IgD-negative memory B cell (primary cell): ENCODE data around the gene ZNF583. TPM values are rescaled to one million over a fixed set of nuclear protein-coding genes. Genes with fewer than 3 reads are reported as not detected.

Source experiments
- H3K27ac Mint-ChIP-seq, 3 donors: one replicate each; pipeline ENCODE4 v1.8.0; 2020 to 2022; ENCODE audit warnings: mild to moderate bottlenecking in 3 of 3, mixed read lengths in 3 of 3, moderate library complexity in 1 of 3
- H3K27me3 Mint-ChIP-seq: one replicate; pipeline ENCODE4 v1.8.0; 2021; ENCODE audit warnings: mixed read lengths
- H3K36me3 Mint-ChIP-seq: one replicate; pipeline ENCODE4 v1.8.0; 2020; ENCODE audit warnings: mild to moderate bottlenecking, mixed read lengths
- H3K4me1 Mint-ChIP-seq, 3 donors: one replicate each; pipeline ENCODE4 v1.8.0; 2020 to 2022; ENCODE audit warnings: mixed read lengths in 3 of 3, mild to moderate bottlenecking in 1 of 3
- H3K4me3 Mint-ChIP-seq, 4 donors: one replicate each; pipeline ENCODE4 v1.8.0; 2020 to 2022; ENCODE audit warnings: mild to moderate bottlenecking in 4 of 4, mixed read lengths in 4 of 4, moderate library complexity in 3 of 4
- H3K9me3 Mint-ChIP-seq, 3 donors: one replicate each; pipeline ENCODE4 v1.8.0; 2020 to 2021; ENCODE audit warnings: mixed read lengths in 3 of 3, mild to moderate bottlenecking in 1 of 3
- polyA plus RNA-seq: library from polyadenylated mRNA; unstranded; fragments of 300-500 nt; fragmentation: Illumina TruSeq; gene quantifications from one replicate; pipeline ENCODE4 v1.2.3, GENCODE V29; 2021

Gene ZNF583
- polyA plus RNA-seq, 1 donor from 2014 or later = 10.1 TPM

DNA sequence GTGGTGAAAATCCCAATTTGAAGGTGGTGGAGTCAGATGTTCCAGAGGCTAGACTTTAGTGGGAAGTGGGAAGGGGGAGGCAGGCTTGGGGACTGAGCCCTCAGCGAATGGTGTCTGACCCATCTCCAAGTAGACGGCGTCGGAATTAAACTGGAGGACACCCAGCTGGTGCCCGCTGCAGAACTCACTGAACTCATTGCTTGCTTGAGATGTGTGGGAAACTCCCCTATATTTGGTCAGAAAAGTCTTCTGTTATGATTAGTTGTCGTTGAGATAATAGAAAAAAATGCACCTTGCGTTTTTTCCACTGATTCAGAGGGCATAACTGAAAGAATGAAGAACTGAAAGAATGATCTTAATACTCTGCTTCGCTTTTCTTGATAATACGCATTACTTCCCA is 871 bp upstream of the ZNF583 start:
- Mint-ChIP-seq H3K4me1 (peaks cover 5 to 23% (median 21%) of the 10 kb centered on the region in 3 donors), H3K27ac (peak overlapping the region; percentile 93 to 96 (median 95)), H3K9me3 (peaks cover 18 to 50% (median 20%) of the 10 kb centered on the region in 3 donors), H3K27me3 (no peaks in the 10 kb centered on the region), H3K36me3 (peaks cover 14% of the 10 kb centered on the region), H3K4me3 (peak overlapping the region; percentile 90 to 99 (median 98))

DNA sequence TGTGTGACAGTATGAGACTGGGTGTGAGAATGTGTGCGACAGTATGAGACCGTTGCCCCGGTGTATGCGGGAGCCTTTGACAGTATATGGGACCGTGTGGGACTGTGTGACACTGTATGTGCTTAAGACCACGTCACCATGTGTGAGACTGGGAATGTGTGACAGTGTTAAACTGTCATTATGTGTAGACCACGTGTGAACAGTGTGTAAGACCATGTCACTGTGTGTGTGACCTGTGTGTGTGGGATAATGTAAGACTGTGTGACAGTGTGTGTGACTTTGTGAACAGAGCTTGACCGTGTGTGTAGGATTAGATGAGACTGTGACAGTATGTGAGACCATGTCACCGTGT is 549 bp downstream of the ZNF583 start:
- H3K27ac Mint-ChIP-seq = peak overlapping the region; percentile 93 to 96 (median 95)
- H3K27me3 Mint-ChIP-seq = no peaks in the 10 kb centered on the region
- peak overlapping the region; percentile 90 to 99 (median 98) for H3K4me3 Mint-ChIP-seq
- peaks cover 17 to 50% (median 19%) of the 10 kb centered on the region in 3 donors for H3K9me3 Mint-ChIP-seq
- peaks cover 5 to 23% (median 21%) of the 10 kb centered on the region in 3 donors for H3K4me1 Mint-ChIP-seq
- peaks cover 23% of the 10 kb centered on the region for H3K36me3 Mint-ChIP-seq

DNA sequence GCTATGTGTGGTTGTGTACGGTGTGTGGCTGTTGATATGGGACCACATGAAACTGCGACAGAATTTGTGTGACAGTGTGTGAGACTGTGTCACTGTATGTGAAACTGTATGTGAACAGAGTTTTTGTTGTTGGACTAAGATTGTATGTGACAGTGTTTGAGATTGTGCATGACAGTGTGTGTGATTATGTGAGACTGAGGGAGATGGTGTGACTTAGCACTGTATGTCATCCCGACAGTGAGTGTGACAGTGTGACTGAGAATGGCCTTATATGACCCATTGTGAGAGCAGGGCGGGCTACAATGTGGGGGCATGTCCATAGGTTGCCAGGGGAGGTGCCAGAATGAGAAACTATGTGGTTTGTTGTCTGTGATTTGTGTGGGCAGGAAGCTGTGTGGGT is 930 bp downstream of the ZNF583 start:
- H3K9me3 Mint-ChIP-seq = peaks cover 17 to 53% (median 22%) of the 10 kb centered on the region in 3 donors
- no peaks in the 10 kb centered on the region for H3K27me3 Mint-ChIP-seq
- peaks cover 5 to 23% (median 21%) of the 10 kb centered on the region in 3 donors for H3K4me1 Mint-ChIP-seq
- peak overlapping the region; percentile 90 to 99 (median 98) for H3K4me3 Mint-ChIP-seq
- H3K27ac Mint-ChIP-seq = peak overlapping the region in 2 of 3 donors; percentile 13 to 96
- peaks cover 26% of the 10 kb centered on the region for H3K36me3 Mint-ChIP-seq

DNA sequence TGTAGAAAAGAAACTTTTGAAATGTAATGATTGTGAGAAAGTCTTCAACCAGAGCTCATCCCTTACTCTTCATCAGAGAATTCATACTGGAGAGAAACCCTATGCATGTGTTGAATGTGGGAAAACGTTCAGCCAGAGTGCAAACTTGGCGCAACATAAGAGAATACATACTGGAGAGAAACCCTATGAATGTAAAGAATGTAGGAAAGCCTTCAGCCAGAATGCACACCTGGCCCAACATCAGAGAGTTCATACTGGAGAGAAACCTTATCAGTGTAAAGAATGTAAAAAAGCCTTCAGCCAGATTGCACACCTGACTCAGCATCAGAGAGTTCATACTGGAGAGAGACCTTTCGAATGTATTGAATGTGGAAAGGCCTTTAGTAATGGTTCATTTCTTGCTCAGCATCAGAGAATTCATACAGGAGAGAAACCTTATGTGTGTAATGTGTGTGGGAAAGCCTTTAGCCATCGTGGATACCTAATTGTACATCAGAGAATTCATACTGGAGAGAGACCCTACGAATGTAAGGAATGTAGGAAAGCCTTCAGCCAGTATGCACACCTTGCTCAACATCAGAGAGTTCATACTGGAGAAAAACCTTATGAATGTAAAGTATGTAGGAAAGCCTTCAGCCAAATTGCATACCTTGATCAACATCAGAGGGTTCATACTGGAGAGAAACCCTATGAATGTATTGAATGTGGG is 19.3 kb downstream of the ZNF583 start:
- no peak overlapping the region for H3K4me3 Mint-ChIP-seq
- H3K9me3 Mint-ChIP-seq = peaks cover 15 to 58% (median 53%) of the 10 kb centered on the region in 3 donors
- H3K36me3 Mint-ChIP-seq = peaks cover 37% of the 10 kb centered on the region
- H3K27me3 Mint-ChIP-seq = no peaks in the 10 kb centered on the region
- H3K4me1 Mint-ChIP-seq = no peaks in the 10 kb centered on the region
- H3K27ac Mint-ChIP-seq = no peak overlapping the region

DNA sequence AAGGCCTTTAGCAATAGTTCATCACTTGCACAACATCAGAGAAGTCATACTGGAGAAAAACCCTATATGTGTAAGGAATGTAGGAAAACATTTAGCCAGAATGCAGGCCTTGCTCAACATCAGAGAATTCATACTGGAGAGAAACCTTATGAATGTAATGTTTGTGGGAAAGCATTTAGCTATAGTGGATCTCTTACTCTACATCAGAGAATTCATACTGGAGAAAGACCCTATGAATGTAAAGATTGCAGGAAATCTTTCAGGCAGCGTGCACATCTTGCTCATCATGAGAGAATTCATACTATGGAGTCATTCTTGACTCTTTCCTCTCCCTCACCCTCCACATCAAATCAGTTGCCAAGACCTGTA is 19.8 kb downstream of the ZNF583 start:
- no peak overlapping the region for H3K27ac Mint-ChIP-seq
- H3K36me3 Mint-ChIP-seq = peaks cover 32% of the 10 kb centered on the region
- H3K9me3 Mint-ChIP-seq = peaks cover 13 to 52% (median 49%) of the 10 kb centered on the region in 3 donors
- H3K27me3 Mint-ChIP-seq = no peaks in the 10 kb centered on the region
- no peaks in the 10 kb centered on the region for H3K4me1 Mint-ChIP-seq
- H3K4me3 Mint-ChIP-seq = no peak overlapping the region

DNA sequence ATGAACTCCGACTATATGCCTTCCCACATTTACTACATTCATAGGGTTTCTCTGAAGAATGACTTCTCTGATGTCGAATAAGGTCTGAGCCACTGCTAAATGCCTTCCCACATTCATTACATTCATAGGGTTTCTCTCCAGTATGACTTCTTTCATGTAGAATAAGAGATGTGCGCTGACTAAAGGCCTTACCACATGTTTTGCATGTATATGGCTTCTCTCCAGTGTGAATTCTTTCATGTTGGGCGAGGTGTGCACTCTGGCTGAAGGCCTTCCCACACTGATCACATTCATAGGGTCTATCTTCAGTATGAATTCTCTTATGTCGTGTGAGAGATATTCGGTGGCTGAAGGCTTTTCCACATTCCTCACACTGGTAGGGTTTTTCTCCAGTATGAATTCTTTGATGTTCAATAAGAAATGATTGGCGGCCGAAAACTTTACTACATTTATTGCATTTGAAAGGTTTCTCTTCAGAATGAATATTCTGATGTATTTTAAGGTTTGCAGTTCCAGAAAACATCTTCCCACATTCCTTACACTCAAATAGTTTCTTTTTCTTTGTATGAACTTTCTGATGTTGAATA is 37.2 kb downstream of the ZNF583 start:
- no peaks in the 10 kb centered on the region for H3K4me1 Mint-ChIP-seq
- H3K27me3 Mint-ChIP-seq = no peaks in the 10 kb centered on the region
- H3K27ac Mint-ChIP-seq = no peak overlapping the region
- peaks cover 27 to 51% (median 31%) of the 10 kb centered on the region in 3 donors for H3K9me3 Mint-ChIP-seq
- H3K36me3 Mint-ChIP-seq = no peaks in the 10 kb centered on the region
- no peak overlapping the region for H3K4me3 Mint-ChIP-seq

DNA sequence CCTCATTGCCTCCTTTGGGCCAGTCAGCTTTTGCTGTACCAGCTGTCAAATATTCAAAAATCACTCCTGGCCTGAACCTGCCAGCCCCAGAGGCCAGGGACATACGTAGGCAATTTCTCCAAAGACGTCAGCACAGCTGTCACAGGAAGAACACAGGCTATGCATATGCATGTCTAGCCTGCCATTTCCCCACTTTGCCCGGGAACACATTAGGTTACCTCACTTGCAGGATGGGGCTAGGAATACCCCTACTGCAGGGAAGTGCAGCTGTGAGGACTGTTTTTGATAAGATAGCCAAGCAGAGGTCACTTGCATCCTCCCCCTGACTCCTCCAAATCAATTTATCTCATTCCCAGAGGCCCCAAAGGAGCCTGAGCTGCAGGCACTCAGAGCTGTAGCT is 70.2 kb downstream of the ZNF583 start:
- Mint-ChIP-seq H3K9me3 (peaks cover 13 to 44% (median 36%) of the 10 kb centered on the region in 3 donors), H3K36me3 (peaks cover 6% of the 10 kb centered on the region), H3K4me1 (peaks cover 0 to 5% (median 0%) of the 10 kb centered on the region in 3 donors), H3K27me3 (peaks cover 14% of the 10 kb centered on the region), H3K4me3 (no peak overlapping the region), H3K27ac (no peak overlapping the region)

DNA sequence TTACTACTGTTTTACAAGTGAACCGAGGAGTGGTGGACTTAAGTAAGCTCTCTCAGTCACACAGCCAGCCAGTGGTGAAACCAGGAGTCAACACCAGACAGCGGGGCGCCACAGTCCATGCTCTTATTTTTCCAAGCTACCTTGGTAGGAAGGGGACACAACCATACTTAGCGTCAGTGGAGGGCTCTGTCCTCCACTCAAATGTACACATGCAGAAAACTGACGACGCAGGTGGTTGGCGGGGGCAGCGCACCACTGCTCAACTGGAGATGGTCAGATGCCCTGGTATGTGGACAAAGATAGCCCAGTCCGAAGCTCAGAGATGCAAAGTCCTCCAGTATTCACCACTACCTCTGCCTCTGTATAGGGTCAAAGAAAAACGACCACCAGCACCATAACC is 72.0 kb downstream of the ZNF583 start:
- H3K4me3 Mint-ChIP-seq = peak overlapping the region in 1 of 4 donors; percentile 54
- peaks cover 0 to 5% (median 0%) of the 10 kb centered on the region in 3 donors for H3K4me1 Mint-ChIP-seq
- peaks cover 19% of the 10 kb centered on the region for H3K27me3 Mint-ChIP-seq
- H3K27ac Mint-ChIP-seq = peak overlapping the region in 1 of 3 donors; percentile 19
- peaks cover 7% of the 10 kb centered on the region for H3K36me3 Mint-ChIP-seq
- peaks cover 17 to 45% (median 41%) of the 10 kb centered on the region in 3 donors for H3K9me3 Mint-ChIP-seq

Other genes with a start within 250 kb of the ZNF583 start
- not detected for gene GALP, start 228.3 kb upstream of the ZNF583 start, polyA plus RNA-seq
- gene ZSCAN5B, start 206.5 kb upstream of the ZNF583 start, polyA plus RNA-seq = 0.10 TPM
- not detected for gene ZSCAN5C, start 202.1 kb upstream of the ZNF583 start, polyA plus RNA-seq
- gene EDDM13, start 131.6 kb upstream of the ZNF583 start, polyA plus RNA-seq = not detected
- 7.0 TPM for gene ZSCAN5A, start 89.5 kb upstream of the ZNF583 start, polyA plus RNA-seq
- 7.3 TPM for gene ZNF582, start 10.8 kb upstream of the ZNF583 start, polyA plus RNA-seq
- gene ZNF667, start 73.0 kb downstream of the ZNF583 start, polyA plus RNA-seq = 0.74 TPM
- gene ZNF471, start 103.5 kb downstream of the ZNF583 start, polyA plus RNA-seq = 0.14 TPM
- 1.1 TPM for gene ZFP28, start 134.6 kb downstream of the ZNF583 start, polyA plus RNA-seq
- gene ZNF470, start 163.1 kb downstream of the ZNF583 start, polyA plus RNA-seq = 2.1 TPM
- 11.1 TPM for gene ZNF71, start 191.0 kb downstream of the ZNF583 start, polyA plus RNA-seq
- gene SMIM17, start 238.8 kb downstream of the ZNF583 start, polyA plus RNA-seq = not detected